Measurements from ENCODE around the gene TNRC6A. TPM values are rescaled to one million over a fixed set of nuclear protein-coding genes. Genes with fewer than 3 reads are reported as not detected.

TNRC6A gene
- total and polyA plus RNA-seq, 4 donors, result 9.3 to 42.3 (median 22.9) TPM

- peak; percentile 64 for DNase-seq (ENCODE audit: low spot score)
- Histone ChIP-seq H3K9me3 (ENCODE audit: control insufficient read depth in 4 of 4, low read length in 3 of 4) (no peaks in the 10 kb centered on the region), H3K27me3 (ENCODE audit: control insufficient read depth in 4 of 4, insufficient read depth in 4 of 4, low read length in 3 of 4) (no peaks in the 10 kb centered on the region), H3K4me1 (ENCODE audit: control insufficient read depth in 4 of 4, insufficient read depth in 4 of 4, low read length in 3 of 4) (peaks cover 0 to 3% (median 0%) of the 10 kb centered on the region in 4 donors), H3K4me3 (ENCODE audit: low read depth in 1 of 3, low read length in 3 of 3) (no peak overlapping the region), H3K36me3 (ENCODE audit: control insufficient read depth in 4 of 4, insufficient read depth in 3 of 4, low read depth in 1 of 4, low read length in 3 of 4) (no peaks in the 10 kb centered on the region), H3K9ac (ENCODE audit: low read depth in 1 of 2, low read length in 2 of 2) (no peak overlapping the region), H3K27ac (ENCODE audit: low read depth in 1 of 2, low read length in 2 of 2) (no peak overlapping the region)
- 46% methylated on average over 9 of the region's 9 CpGs for WGBS
- TF ChIP-seq FOXA1 (IDR thresholded peaks at IDR 0.05), result no peak
- TF ChIP-seq REST (IDR thresholded peaks at IDR 0.05), result peak; percentile 100
- TF ChIP-seq TAF1 (conservative IDR thresholded peaks at IDR 0.05), result no peak
- TF ChIP-seq YY1 (IDR thresholded peaks at IDR 0.05), result no peak
- TF ChIP-seq SP1 (IDR thresholded peaks at IDR 0.05), result no peak
- TF ChIP-seq ZBTB33 (IDR thresholded peaks at IDR 0.05), result no peak
- TF ChIP-seq ATF3 (IDR thresholded peaks at IDR 0.05), result no peak
- no peak for TF ChIP-seq EGR1 (IDR thresholded peaks at IDR 0.05; ENCODE audit: low read depth in 2 of 2)
Measured at GRCh38 chr16:24858219-24859041, 129.0 kb downstream of the TNRC6A start.

GRCh38 chr16:24861461-24861860, 132.0 kb downstream of the TNRC6A start:
- Histone ChIP-seq H3K4me3 (ENCODE audit: low read depth in 1 of 3, low read length in 3 of 3) (no peak overlapping the region), H3K27ac (ENCODE audit: low read depth in 1 of 2, low read length in 2 of 2) (no peak overlapping the region), H3K4me1 (ENCODE audit: control insufficient read depth in 4 of 4, insufficient read depth in 4 of 4, low read length in 3 of 4) (peaks cover 0 to 3% (median 0%) of the 10 kb centered on the region in 4 donors), H3K9me3 (ENCODE audit: control insufficient read depth in 4 of 4, low read length in 3 of 4) (peaks cover 0 to 3% (median under 1%) of the 10 kb centered on the region in 4 donors), H3K9ac (ENCODE audit: low read depth in 1 of 2, low read length in 2 of 2) (no peak overlapping the region), H3K36me3 (ENCODE audit: control insufficient read depth in 4 of 4, insufficient read depth in 3 of 4, low read depth in 1 of 4, low read length in 3 of 4) (no peaks in the 10 kb centered on the region), H3K27me3 (ENCODE audit: control insufficient read depth in 4 of 4, insufficient read depth in 4 of 4, low read length in 3 of 4) (no peaks in the 10 kb centered on the region)
- DNase-seq (ENCODE audit: low spot score), result no peak
- no peak for TF ChIP-seq RXRA (IDR thresholded peaks at IDR 0.05)
- TF ChIP-seq FOXA2 (IDR thresholded peaks at IDR 0.05), result no peak
- TF ChIP-seq MAX (IDR thresholded peaks at IDR 0.05), result no peak
- TF ChIP-seq CTCF (IDR thresholded peaks at IDR 0.05; ENCODE audit: low read depth, low read length, missing input control), result no peak
- no peak for TF ChIP-seq RAD21 (IDR thresholded peaks at IDR 0.05)
- WGBS, result 89% methylated on average over 1 of the region's 1 CpG

Data from liver (tissue), 9 donors.